ENCODE results near the gene POM121. TPM values are rescaled to one million over a fixed set of nuclear protein-coding genes. Genes with fewer than 3 reads are reported as not detected.
A peak's percentile ranks its signal among the peaks of the same experiment; 100 is the strongest.
"Not testable (repeated sequence)": the region's sequence is repeated elsewhere in the genome, so short reads cannot be mapped to it uniquely, and the experiment has no call there.

Gene POM121
- polyA plus RNA-seq (ENCODE audit: insufficient read length in 3 of 3): 10 to 100 TPM; 38.4 to 49.2 (median 48.1) TPM
- long read RNA-seq, donor 1: 0 reads
- long read RNA-seq, donor 2, partial matches to known transcripts: 15 of 15 reads
- long read RNA-seq, donor 2, other reads (novel, unspliced or antisense): 0 of 15 reads
- long read RNA-seq, donor 3, partial matches to known transcripts: 6 of 7 reads
- long read RNA-seq, donor 3, other reads (novel, unspliced or antisense): 0 of 7 reads
- long read RNA-seq, donor 4, partial matches to known transcripts: 17 of 17 reads
- long read RNA-seq, donor 4, other reads (novel, unspliced or antisense): 0 of 17 reads
- long read RNA-seq, donor 5: 0 reads
- long read RNA-seq, donor 6, partial matches to known transcripts: 51 of 51 reads
- long read RNA-seq, donor 6, other reads (novel, unspliced or antisense): 0 of 51 reads
- long read RNA-seq, donor 7: 0 reads
- long read RNA-seq, donor 8: 0 reads
- long read RNA-seq, donor 9: 0 reads
- long read RNA-seq, donor 10, partial matches to known transcripts: 12 of 12 reads
- long read RNA-seq, donor 10, other reads (novel, unspliced or antisense): 0 of 12 reads
- long read RNA-seq, donor 11: 0 reads
- long read RNA-seq, donor 12, partial matches to known transcripts: 10 of 10 reads
- long read RNA-seq, donor 12, other reads (novel, unspliced or antisense): 0 of 10 reads
- long read RNA-seq, donor 13: 0 reads
- long read RNA-seq, donor 14: 0 reads
- long read RNA-seq, donor 15: 0 reads
- long read RNA-seq, donor 16, partial matches to known transcripts: 39 of 39 reads
- long read RNA-seq, donor 16, other reads (novel, unspliced or antisense): 0 of 39 reads

GRCh38 chr7:72924733-72925545 lies at the start of gene POM121:
Gene POM121, plus strand, starts transcription at chr7:72925095. Its CDS starts 27 bp downstream, at chr7:72925122.
- DNase-seq (ENCODE audit: extremely low read depth in 1 of 11, low read depth in 9 of 11, low spot score in 4 of 11): peak; percentile 74 to 85 (median 83)

DNA sequence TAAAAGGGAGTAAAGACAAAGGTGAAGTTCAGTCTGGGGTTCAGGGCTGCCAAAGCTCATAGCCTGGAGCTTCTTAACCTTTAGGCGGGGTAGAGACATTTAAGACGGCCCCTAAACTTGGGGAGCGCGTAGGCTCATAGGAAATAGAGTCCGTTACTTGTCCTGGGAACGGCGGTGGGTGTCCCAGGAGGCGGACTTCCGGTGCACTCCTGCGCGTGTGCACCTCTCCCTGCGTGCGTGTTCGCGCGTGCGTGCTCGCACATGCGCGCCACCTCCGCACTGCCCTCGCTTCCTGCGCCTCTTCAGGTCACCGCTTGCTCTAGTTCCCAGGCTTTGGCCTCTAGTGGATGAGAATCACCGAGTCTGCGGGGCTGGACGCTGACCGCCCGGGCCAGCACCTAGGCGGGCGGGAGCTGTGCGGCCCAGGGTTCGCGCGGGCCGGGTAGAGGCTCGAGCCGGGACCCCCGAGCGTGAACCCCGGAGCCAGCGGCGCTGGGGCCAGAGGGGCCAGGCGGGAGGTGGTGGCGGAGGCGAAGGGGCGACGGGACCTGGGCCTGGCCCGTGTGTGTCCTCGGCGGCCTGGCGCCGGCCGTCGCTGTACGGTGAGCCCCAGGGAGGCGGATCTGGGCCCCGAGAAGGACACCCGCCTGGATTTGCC lies 45.7 kb upstream of the POM121 start:
- DNase-seq (ENCODE audit: extremely low read depth in 1 of 11, low read depth in 9 of 11, low spot score in 4 of 11): peak in 9 of 11 donors; percentile 44 to 80 (median 61)

GRCh38 chr7:72879737-72880215 lies 45.1 kb upstream of the POM121 start:
- DNase-seq (ENCODE audit: extremely low read depth in 1 of 11, low read depth in 9 of 11, low spot score in 4 of 11): peak in 9 of 11 donors; percentile 9 to 38 (median 26)

- DNase-seq (ENCODE audit: extremely low read depth in 1 of 11, low read depth in 9 of 11, low spot score in 4 of 11): not testable (repeated sequence)
Observed at GRCh38 chr7:72891750-72892149, 33.1 kb upstream of the POM121 start.

- not testable (repeated sequence) for DNase-seq (ENCODE audit: extremely low read depth in 1 of 11, low read depth in 9 of 11, low spot score in 4 of 11)
Observed at GRCh38 chr7:72904740-72905139, 20.2 kb upstream of the POM121 start.

- not testable (repeated sequence) for DNase-seq (ENCODE audit: extremely low read depth in 1 of 11, low read depth in 9 of 11, low spot score in 4 of 11)
Observed at GRCh38 chr7:72908422-72908821, 16.5 kb upstream of the POM121 start.

- not testable (repeated sequence) for DNase-seq (ENCODE audit: extremely low read depth in 1 of 11, low read depth in 9 of 11, low spot score in 4 of 11)
Observed at GRCh38 chr7:72911395-72911794, 13.5 kb upstream of the POM121 start.

DNA sequence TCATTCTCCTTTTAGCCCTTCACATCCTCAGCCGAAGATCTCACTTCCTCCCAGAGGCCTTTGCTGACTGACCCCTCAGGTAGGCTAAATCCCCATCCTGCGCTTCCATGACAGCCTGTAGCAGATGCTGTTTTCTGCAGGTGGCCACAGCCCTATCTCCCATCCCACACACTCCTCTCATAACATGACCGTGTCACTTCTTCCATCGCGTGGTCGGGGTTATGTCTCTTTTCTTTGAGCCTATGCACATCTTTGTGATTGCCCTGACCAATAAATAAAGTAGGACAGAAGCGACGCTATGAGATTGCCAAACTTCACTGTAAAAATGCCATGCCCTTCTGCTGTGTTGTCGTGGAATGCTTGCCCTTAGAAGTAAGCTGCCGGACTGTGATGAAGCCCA lies 11.1 kb upstream of the POM121 start:
- DNase-seq (ENCODE audit: extremely low read depth in 1 of 11, low read depth in 9 of 11, low spot score in 4 of 11): not testable (repeated sequence)

DNA sequence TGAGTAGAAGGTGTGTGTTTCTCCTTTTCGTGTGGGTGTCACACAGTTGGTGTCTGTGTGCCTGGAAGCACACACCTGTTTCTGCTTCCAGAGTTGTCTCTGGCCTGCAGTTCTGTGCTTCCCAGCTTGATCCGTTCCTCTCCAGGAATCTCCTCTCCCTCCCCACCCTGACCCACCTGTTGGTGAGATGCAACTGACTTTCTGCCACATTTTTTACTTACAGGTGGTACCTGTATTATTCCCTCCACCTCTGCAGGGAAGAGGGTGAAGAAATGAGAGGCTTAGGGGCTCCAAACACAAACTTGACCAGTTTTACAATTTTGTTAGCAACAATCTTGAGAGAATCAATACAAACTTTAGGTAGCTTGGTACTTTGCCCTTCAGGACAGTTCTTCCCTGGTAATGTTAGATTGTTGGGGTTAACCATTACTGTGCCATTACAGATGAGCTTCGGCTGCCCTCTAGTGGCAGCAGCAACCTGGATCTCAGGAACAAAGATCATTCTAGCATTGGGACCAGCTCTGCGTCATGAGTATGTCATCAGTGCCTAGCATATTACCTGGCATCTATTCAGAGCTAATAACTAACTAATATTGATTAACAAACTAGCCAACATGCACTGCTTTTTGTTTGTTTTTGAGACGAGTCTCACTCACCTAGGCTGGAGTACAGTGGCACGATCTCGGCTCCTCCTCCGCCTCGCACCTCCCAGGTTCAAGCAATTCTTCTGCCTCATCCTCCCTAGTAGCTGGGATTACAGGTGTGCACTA lies 10.0 kb upstream of the POM121 start:
- peak in 3 of 11 donors; percentile 4 to 25 (median 15) for DNase-seq (ENCODE audit: extremely low read depth in 1 of 11, low read depth in 9 of 11, low spot score in 4 of 11)

DNA sequence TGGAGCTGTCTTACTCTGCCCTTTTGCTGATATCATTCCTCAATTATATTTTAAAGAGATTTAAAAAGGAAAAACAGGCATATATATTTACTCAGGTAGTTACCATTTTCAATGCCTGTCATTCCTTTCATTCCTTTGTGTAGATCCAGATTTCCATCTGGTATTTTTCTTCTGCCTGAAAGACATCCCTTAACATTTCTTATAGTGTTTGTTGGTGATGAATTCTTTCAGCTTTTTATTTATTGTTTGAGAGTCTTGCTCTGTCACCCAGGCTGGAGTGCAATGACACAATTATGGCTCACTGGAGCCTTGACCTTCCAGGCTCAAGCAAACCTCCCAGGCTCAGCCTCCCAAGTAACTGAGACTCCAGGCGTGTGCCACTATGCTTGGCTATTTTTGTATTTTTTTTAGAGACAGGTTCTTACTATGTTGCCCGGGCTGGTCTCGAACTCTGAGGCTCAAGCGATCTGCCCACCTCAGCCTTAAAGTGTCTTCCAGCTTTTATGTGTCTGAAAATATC lies 5.6 kb upstream of the POM121 start:
- no peak for DNase-seq (ENCODE audit: extremely low read depth in 1 of 11, low read depth in 9 of 11, low spot score in 4 of 11)

GRCh38 chr7:72924386-72924732 lies 536 bp upstream of the POM121 start:
- DNase-seq (ENCODE audit: extremely low read depth in 1 of 11, low read depth in 9 of 11, low spot score in 4 of 11): no peak

DNA sequence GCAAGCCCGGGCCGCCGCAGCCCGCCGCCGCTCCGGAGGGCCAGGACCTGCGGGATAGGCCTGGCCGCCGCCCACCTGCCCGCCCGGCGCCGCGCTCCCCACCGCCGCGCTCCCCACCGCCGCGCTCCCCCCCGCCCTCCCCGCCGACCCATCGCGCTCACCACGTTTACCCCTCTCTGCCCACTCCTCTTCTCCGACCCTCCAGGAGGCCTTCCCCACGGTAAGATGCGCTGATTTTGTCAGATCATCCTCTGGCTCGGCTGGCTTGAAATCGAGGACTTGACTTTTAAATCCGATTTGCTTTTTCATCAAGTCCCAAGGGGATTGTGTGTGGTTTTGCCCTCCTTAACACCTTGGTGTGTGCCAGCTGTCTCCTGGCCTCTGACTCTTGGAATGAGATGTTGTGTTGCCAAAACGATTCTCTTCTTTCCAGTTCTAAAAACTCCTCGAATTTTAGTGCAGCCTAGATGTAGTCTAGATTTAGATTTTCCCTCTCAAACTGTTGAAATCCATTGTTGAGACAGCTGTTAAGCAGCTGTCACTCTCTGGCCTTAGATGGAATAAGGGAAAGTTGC lies 738 bp downstream of the POM121 start:
- DNase-seq (ENCODE audit: extremely low read depth in 1 of 11, low read depth in 9 of 11, low spot score in 4 of 11): no peak

GRCh38 chr7:72927791-72928190 lies 2.9 kb downstream of the POM121 start:
- DNase-seq (ENCODE audit: extremely low read depth in 1 of 11, low read depth in 9 of 11, low spot score in 4 of 11): not testable (repeated sequence)

- not testable (repeated sequence) for DNase-seq (ENCODE audit: extremely low read depth in 1 of 11, low read depth in 9 of 11, low spot score in 4 of 11)
Observed at GRCh38 chr7:72928216-72928615, 3.3 kb downstream of the POM121 start.

- not testable (repeated sequence) for DNase-seq (ENCODE audit: extremely low read depth in 1 of 11, low read depth in 9 of 11, low spot score in 4 of 11)
Observed at GRCh38 chr7:72942022-72942705, 17.3 kb downstream of the POM121 start.

DNA sequence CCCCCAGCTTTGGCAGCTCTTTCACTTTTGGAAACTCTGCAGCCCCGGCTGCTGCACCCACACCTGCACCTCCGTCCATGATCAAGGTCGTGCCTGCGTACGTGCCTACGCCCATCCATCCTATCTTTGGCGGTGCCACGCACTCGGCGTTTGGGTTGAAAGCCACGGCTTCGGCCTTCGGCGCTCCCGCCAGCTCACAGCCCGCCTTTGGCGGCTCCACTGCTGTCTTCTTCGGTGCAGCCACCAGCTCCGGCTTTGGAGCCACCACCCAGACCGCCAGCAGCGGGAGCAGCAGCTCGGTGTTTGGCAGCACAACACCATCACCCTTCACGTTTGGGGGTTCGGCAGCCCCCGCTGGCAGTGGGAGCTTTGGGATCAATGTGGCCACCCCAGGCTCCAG lies 18.1 kb downstream of the POM121 start:
- DNase-seq (ENCODE audit: extremely low read depth in 1 of 11, low read depth in 9 of 11, low spot score in 4 of 11): not testable (repeated sequence)

GRCh38 chr7:72944937-72945336 lies 20.0 kb downstream of the POM121 start:
- DNase-seq (ENCODE audit: extremely low read depth in 1 of 11, low read depth in 9 of 11, low spot score in 4 of 11): not testable (repeated sequence)
